GM12878 (cell line): Measurements from ENCODE around the gene ATP12A. TPM values are rescaled to one million over a fixed set of nuclear protein-coding genes. Genes with fewer than 3 reads are reported as not detected.

Source experiments
- ATAC-seq: fragments of 200-7000 bp; cut with Tn5 transposase; 3 replicates; pipeline ENCODE4 v1.9.1; 2020; ENCODE audit warnings: mild to moderate bottlenecking, moderate library complexity
- BruUV-seq: library from RNA; stranded (reverse); fragments of 400-500 nt; replicated peaks from 2 replicates; lab custom pipeline; 2021; lab: Mats Ljungman, UMichigan
- CTCF ChIA-PET: fragments of 300-600 bp; sonication (Branson Sonifier 250); formaldehyde crosslinking; extraction: SDS; loops from one replicate; lab custom pipeline; 2021; ENCODE audit warnings: inconsistent platforms; lab: Yijun Ruan, JAX
- POLR2A ChIA-PET: fragments of 350-600 bp; formaldehyde crosslinking; extraction: SDS; loops from one replicate; lab custom pipeline; 2021; ENCODE audit warnings: inconsistent platforms; lab: Charles Lee
- RAD21 ChIA-PET: fragments of 300-600 bp; sonication (Branson Sonifier 250); formaldehyde crosslinking; loops from one replicate; lab custom pipeline; 2023; ENCODE audit warnings: antibody characterized with exemption; ENCODE audit not compliant: unreplicated experiment; lab: Charles Lee
- SMC1A ChIA-PET: fragments of 300-600 bp; sonication (Branson Sonifier 250); formaldehyde crosslinking; loops from one replicate; lab custom pipeline; 2023; ENCODE audit not compliant: unreplicated experiment, uncharacterized antibody; lab: Charles Lee
- DNase-seq: peaks from one replicate; pipeline ENCODE4 v3.0.0-alpha.2; 2011; ENCODE audit warnings: low read depth, low spot score
- FAIRE-seq: peaks from 3 replicates; lab custom pipeline; 2011; peaks lifted over from hg19 to GRCh38; lab: Jason Lieb, UNC
- H2AFZ ChIP-seq: 2 replicates; pipeline ENCODE4 v1.6.0; 2011; ENCODE audit warnings: low read depth, low read length, control low read depth; ENCODE audit not compliant: control insufficient read depth
- H3K27ac ChIP-seq: 2 replicates; pipeline ENCODE4 v1.5.1; 2011; ENCODE audit warnings: control low read depth; ENCODE audit not compliant: control insufficient read depth, insufficient read depth
- H3K27me3 ChIP-seq, 2 experiments: replicated peaks in 1 of 2; 2 replicates each; pipeline versions ENCODE4 v1.6.0 to v1.6.1; 2011; ENCODE audit warnings: low read length in 1 of 2; ENCODE audit not compliant: control insufficient read depth in 2 of 2, insufficient read depth in 2 of 2
- H3K36me3 ChIP-seq, 2 experiments: 2 replicates each; pipeline ENCODE4 v1.5.1; 2011; ENCODE audit warnings: low read length in 1 of 2; ENCODE audit not compliant: control insufficient read depth in 2 of 2, insufficient read depth in 2 of 2
- H3K4me1 ChIP-seq: 2 replicates; pipeline ENCODE4 v1.6.1; 2011; ENCODE audit warnings: mild to moderate bottlenecking, low read length, moderate library complexity, mixed read lengths; ENCODE audit not compliant: control insufficient read depth, insufficient read depth
- H3K4me2 ChIP-seq: 2 replicates; pipeline ENCODE4 v1.6.0; 2011; ENCODE audit warnings: control low read depth; ENCODE audit not compliant: control insufficient read depth, insufficient read depth
- H3K4me3 ChIP-seq: fragments of 200-600 bp; sonication (generic); 2 replicates; pipeline ENCODE4 v1.5.1; 2016
- H3K79me2 ChIP-seq: 2 replicates; pipeline ENCODE4 v1.6.0; 2011; ENCODE audit warnings: low read length; ENCODE audit not compliant: control insufficient read depth, insufficient read depth
- H3K9ac ChIP-seq: 2 replicates; pipeline ENCODE4 v1.8.0; 2011; ENCODE audit warnings: low read length, control low read depth, mixed read lengths; ENCODE audit not compliant: control insufficient read depth, insufficient read depth
- H3K9me3 ChIP-seq: replicated peaks from 3 replicates; pipeline ENCODE4 v1.5.1; 2011; ENCODE audit warnings: mild to moderate bottlenecking, low read length; ENCODE audit not compliant: control insufficient read depth, insufficient read depth
- H4K20me1 ChIP-seq: 2 replicates; pipeline ENCODE4 v1.6.0; 2011; ENCODE audit not compliant: control insufficient read depth, insufficient read depth
- REST ChIP-seq: IDR thresholded peaks from 2 replicates; pipeline ENCODE4 v1.6.1; 2012; ENCODE audit warnings: mild to moderate bottlenecking, low read depth, low read length
- RUNX3 ChIP-seq: IDR thresholded peaks from 2 replicates; pipeline ENCODE4 v1.6.1; 2012; ENCODE audit warnings: low read length, inconsistent platforms
- WGBS: methylation state at CpG from one replicate; pipeline ENCODE4 v1.1.6; 2016; ENCODE audit warnings: low lambda C conversion rate; ENCODE audit not compliant: insufficient replicate concordance, insufficient coverage; ENCODE audit errors: missing lambda C conversion rate; 5-methylcytosine and 5-hydroxymethylcytosine counted together
- in situ Hi-C: fragments of 300-500 bp; cut with MboI; formaldehyde crosslinking; loops from 9 replicates; pipeline ENCODE4 v1.14.3; 2018; ENCODE audit warnings: mixed read lengths
- intact Hi-C: fragments of 100-400 bp; cut with micrococcal nuclease; formaldehyde crosslinking; loops from one replicate; pipeline ENCODE4 v1.14.2; 2022; ENCODE audit not compliant: unreplicated experiment
- polyA plus RNA-seq, 11 experiments: library from polyadenylated mRNA; depleted of rRNA in 4 of 11; unstranded in 6 of 11; stranded (reverse) in 5 of 11; fragments of >200 nt; fragmentation: Nextera tagmentation in 4 of 11; fragmentation: Illumina TruSeq in 1 of 11; extraction: Ambion mirVana in 4 of 11; extraction: Trizol in 1 of 11; gene quantifications; 1 replicate in 1 of 11; 2 replicates in 10 of 11; pipeline versions ENCODE4 v1.2.1 to v1.2.3, GENCODE V29; 2011 to 2016; ENCODE audit warnings: inconsistent platforms in 2 of 11, missing spikeins in 2 of 11, low read depth in 1 of 11
- total RNA-seq, 4 experiments: library from RNA; depleted of rRNA in 3 of 4; stranded (reverse); fragments of >200 nt in 3 of 4; fragmentation: Illumina TruSeq in 1 of 4; extraction: Trizol in 1 of 4; gene quantifications; 2 replicates each; pipeline versions ENCODE4 v1.2.1 to v1.2.3, GENCODE V29; 2013 to 2021
- TF ChIP-seq, protein P1 (sequence below): fragments of 150-350 bp; IDR thresholded peaks from 2 replicates; pipeline ENCODE4 v1.6.1; 2014; ENCODE audit warnings: mild to moderate bottlenecking, low read depth, low read length

ATP12A gene
- total and polyA plus RNA-seq, 10 of the 15 experiments (the other 5 are each of a cell fraction or from before 2014, with no cell fraction given) = 0.02 to 0.08 (median 0.04) TPM; not detected in 6

DNA sequence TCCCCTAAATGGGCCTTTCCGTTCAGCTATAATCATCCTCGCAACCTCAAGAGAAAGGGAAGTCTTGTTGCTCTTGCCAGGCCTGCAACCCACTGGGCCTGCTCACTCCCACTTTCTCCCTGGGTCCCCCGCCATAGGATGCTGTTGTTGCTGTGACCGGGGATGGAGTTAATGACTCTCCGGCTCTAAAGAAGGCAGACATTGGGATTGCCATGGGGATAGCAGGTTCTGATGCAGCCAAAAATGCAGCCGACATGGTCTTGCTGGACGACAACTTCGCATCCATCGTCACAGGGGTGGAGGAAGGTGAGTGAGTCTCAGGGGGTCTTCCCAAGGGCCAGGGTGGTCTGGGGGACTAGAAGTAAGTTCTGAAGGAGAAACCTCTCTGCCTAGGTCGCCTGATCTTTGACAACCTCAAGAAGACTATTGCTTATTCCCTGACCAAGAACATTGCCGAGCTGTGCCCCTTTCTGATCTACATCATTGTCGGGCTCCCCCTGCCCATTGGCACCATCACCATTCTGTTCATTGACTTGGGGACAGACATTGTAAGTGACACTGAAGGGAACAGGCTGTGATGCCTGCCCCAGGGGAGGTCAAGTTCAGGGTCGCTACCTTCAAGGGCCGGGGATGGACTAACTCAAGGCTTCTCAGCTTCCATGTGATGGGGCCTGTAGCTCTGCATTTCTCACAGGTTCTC is 26.8 kb downstream of the ATP12A start:
- TF ChIP-seq, protein P1, sequence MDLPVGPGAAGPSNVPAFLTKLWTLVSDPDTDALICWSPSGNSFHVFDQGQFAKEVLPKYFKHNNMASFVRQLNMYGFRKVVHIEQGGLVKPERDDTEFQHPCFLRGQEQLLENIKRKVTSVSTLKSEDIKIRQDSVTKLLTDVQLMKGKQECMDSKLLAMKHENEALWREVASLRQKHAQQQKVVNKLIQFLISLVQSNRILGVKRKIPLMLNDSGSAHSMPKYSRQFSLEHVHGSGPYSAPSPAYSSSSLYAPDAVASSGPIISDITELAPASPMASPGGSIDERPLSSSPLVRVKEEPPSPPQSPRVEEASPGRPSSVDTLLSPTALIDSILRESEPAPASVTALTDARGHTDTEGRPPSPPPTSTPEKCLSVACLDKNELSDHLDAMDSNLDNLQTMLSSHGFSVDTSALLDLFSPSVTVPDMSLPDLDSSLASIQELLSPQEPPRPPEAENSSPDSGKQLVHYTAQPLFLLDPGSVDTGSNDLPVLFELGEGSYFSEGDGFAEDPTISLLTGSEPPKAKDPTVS = no peak
- TF ChIP-seq REST = no peak
- no peak for TF ChIP-seq RUNX3
- TF ChIP-seq, all 136 proteins: peak for 0
- in situ Hi-C loops = no loop called here
- 73% methylated on average over 14 of the region's 14 CpGs for WGBS
- Histone ChIP-seq H3K4me3 (no peak overlapping the region), H3K27ac (no peak overlapping the region), H2AFZ (no peak overlapping the region), H3K4me1 (peaks cover 9% of the 10 kb centered on the region), H3K9me3 (no peaks in the 10 kb centered on the region), H3K4me2 (no peak overlapping the region), H3K27me3 (no peaks in the 10 kb centered on the region), H3K9ac (no peak overlapping the region), H3K36me3 (no peaks in the 10 kb centered on the region), H4K20me1 (no peaks in the 10 kb centered on the region), H3K79me2 (no peaks in the 10 kb centered on the region)
- intact Hi-C loops = no loop called here
- BruUV-seq = no TSS peak
- ChIA-PET SMC1A (no interaction called here), POLR2A (interaction anchor here (0.6 kb wide), 1 partner anchor 291 kb away, joined by 4 read pairs; no protein-coding TSS in a partner anchor), RAD21 (no interaction called here), CTCF (interaction anchor here (1.1 kb wide), 1 partner anchor 13 kb away, joined by 4 read pairs; no protein-coding TSS in a partner anchor)
- no peak for ATAC-seq
- no peak for DNase-seq
- no peak for FAIRE-seq
